SH-SY5Y (cell line): Measurements from ENCODE around the gene MGAT5.

ENCODE experiments used
- GATA2 ChIP-seq: IDR thresholded peaks from 2 replicates; pipeline ENCODE4 v1.6.1; 2011; ENCODE audit warnings: mild to moderate bottlenecking, low read depth, low read length
- GATA3 ChIP-seq: IDR thresholded peaks from 2 replicates; pipeline ENCODE4 v1.6.1; 2011; ENCODE audit warnings: low read depth, mild to moderate bottlenecking, low read length, moderate library complexity

DNA sequence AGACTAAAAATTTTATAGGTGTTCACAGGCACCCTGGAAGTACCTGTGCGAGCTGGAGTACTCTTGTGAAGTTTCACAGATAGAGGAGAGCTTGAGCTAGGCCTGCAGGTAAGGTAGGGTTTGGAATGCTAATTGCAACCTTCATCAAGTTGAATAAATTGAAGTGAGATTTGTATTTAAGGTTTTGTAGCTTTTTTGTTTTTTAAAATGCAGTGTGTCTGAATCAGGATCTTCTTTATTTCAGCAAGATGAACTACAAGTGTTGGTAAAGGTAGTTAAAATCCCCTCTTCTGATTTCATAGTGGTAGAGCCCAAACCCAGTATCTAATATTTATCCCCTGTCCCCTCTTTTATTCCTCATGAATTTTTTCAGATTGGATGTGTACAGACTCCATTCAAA, 45.5 kb downstream of the MGAT5 start:
- no peak for TF ChIP-seq GATA2
- TF ChIP-seq GATA3, result no peak
